Keratinocyte (primary cell): Measurements from ENCODE around the gene TRIP12. TPM values are rescaled to one million over a fixed set of nuclear protein-coding genes. Genes with fewer than 3 reads are reported as not detected.

Source experiments
- DNase-seq: peaks from one replicate; pipeline ENCODE4 v3.0.0-alpha.2; 2011; ENCODE audit warnings: low read depth, missing footprints, low spot score
- FAIRE-seq: peaks from 2 replicates; lab custom pipeline; 2011; peaks lifted over from hg19 to GRCh38; lab: Jason Lieb, UNC
- H2AFZ ChIP-seq: 2 replicates; pipeline ENCODE4 v1.6.0; 2012; ENCODE audit warnings: low read length, control low read depth, inconsistent platforms; ENCODE audit not compliant: control insufficient read depth
- H3K27ac ChIP-seq: 2 replicates; pipeline ENCODE4 v1.5.1; 2011; ENCODE audit warnings: low read length; ENCODE audit not compliant: control insufficient read depth, insufficient read depth
- H3K27me3 ChIP-seq: 3 replicates; pipeline ENCODE4 v1.6.0; 2011; ENCODE audit warnings: low read length; ENCODE audit not compliant: control insufficient read depth, insufficient read depth; ENCODE audit errors: extremely low read depth
- H3K36me3 ChIP-seq, 2 experiments: 2 replicates in 1 of 2; 3 replicates in 1 of 2; pipeline ENCODE4 v1.5.1; 2011; ENCODE audit warnings: low read length in 2 of 2, mild to moderate bottlenecking in 1 of 2; ENCODE audit not compliant: control insufficient read depth in 2 of 2, insufficient read depth in 2 of 2; ENCODE audit errors: extremely low read depth in 1 of 2
- H3K4me1 ChIP-seq: 3 replicates; pipeline ENCODE4 v1.5.1; 2011; ENCODE audit warnings: low read length; ENCODE audit not compliant: control insufficient read depth, insufficient read depth; ENCODE audit errors: extremely low read depth
- H3K4me2 ChIP-seq: 3 replicates; pipeline ENCODE4 v1.6.0; 2011; ENCODE audit warnings: low read depth, low read length; ENCODE audit not compliant: control insufficient read depth, insufficient read depth; ENCODE audit errors: extremely low read depth
- H3K4me3 ChIP-seq, 3 experiments: fragments of 200-600 bp in 1 of 3; sonication (generic) in 1 of 3; 2 replicates in 2 of 3; 3 replicates in 1 of 3; pipeline ENCODE4 v1.5.1; 2011 to 2016; ENCODE audit warnings: low read length in 3 of 3, mild to moderate bottlenecking in 3 of 3, control low read depth in 2 of 3, inconsistent platforms in 1 of 3, low read depth in 1 of 3, mixed read lengths in 1 of 3, mixed run types in 1 of 3, moderate library complexity in 1 of 3; ENCODE audit not compliant: control insufficient read depth in 2 of 3, insufficient read depth in 2 of 3; ENCODE audit errors: extremely low read depth in 1 of 3
- H3K79me2 ChIP-seq: 2 replicates; pipeline ENCODE4 v1.6.0; 2012; ENCODE audit warnings: low read length; ENCODE audit not compliant: control insufficient read depth, insufficient read depth
- H3K9ac ChIP-seq: 3 replicates; pipeline ENCODE4 v1.6.0; 2011; ENCODE audit warnings: low read length; ENCODE audit not compliant: control insufficient read depth, insufficient read depth; ENCODE audit errors: extremely low read depth
- H3K9me1 ChIP-seq: 3 replicates; pipeline ENCODE4 v1.6.0; 2011; ENCODE audit warnings: low read length; ENCODE audit not compliant: control insufficient read depth, insufficient read depth; ENCODE audit errors: extremely low read depth
- H3K9me3 ChIP-seq: 2 replicates; pipeline ENCODE4 v1.5.1; 2012; ENCODE audit warnings: low read depth, low read length; ENCODE audit not compliant: control insufficient read depth
- H4K20me1 ChIP-seq: 3 replicates; pipeline ENCODE4 v1.6.0; 2011; ENCODE audit warnings: low read length; ENCODE audit not compliant: control insufficient read depth, insufficient read depth; ENCODE audit errors: extremely low read depth
- EZH2 ChIP-seq: IDR thresholded peaks from one replicate; pipeline ENCODE4 v1.6.1; 2012; ENCODE audit warnings: inconsistent platforms, mild to moderate bottlenecking, low read length, moderate library complexity
- dilution Hi-C: fragments of 300-500 bp; cut with MboI; formaldehyde crosslinking; loops from one replicate; pipeline ENCODE4 v1.7.0; 2020; ENCODE audit warnings: low sequenced_read_pairs; ENCODE audit not compliant: extremely low pct_ligation_motif_present
- polyA plus RNA-seq, 5 experiments: library from polyadenylated mRNA; depleted of rRNA in 3 of 5; stranded (reverse) in 3 of 5; stranded (forward) in 1 of 5; unstranded in 1 of 5; fragments of >200 nt; gene quantifications; 1 replicate in 1 of 5; 2 replicates in 3 of 5; 3 replicates in 1 of 5; pipeline versions ENCODE4 v1.2.1 to v1.2.3, GENCODE V29; 2011 to 2012; ENCODE audit warnings: missing spikeins in 2 of 5, low read depth in 1 of 5, low replicate concordance in 1 of 5
- TF ChIP-seq, protein P1 (sequence below), 3 experiments: IDR thresholded peaks in 1 of 3; conservative IDR thresholded peaks in 1 of 3; optimal IDR thresholded peaks in 1 of 3; 2 replicates in 2 of 3; 3 replicates in 1 of 3; pipeline versions ENCODE3 to v1.5.1; 2011; ENCODE audit warnings: low read length in 3 of 3, mild to moderate bottlenecking in 3 of 3, moderate library complexity in 2 of 3, control low read depth in 1 of 3, inconsistent platforms in 1 of 3; ENCODE audit not compliant: insufficient read depth in 2 of 3; ENCODE audit errors: extremely low read depth in 1 of 3

TRIP12 gene
- polyA plus RNA-seq, 1 donor (not counting 4 experiments of a cell fraction or from before 2014, with no cell fraction given), result 123 TPM

DNA sequence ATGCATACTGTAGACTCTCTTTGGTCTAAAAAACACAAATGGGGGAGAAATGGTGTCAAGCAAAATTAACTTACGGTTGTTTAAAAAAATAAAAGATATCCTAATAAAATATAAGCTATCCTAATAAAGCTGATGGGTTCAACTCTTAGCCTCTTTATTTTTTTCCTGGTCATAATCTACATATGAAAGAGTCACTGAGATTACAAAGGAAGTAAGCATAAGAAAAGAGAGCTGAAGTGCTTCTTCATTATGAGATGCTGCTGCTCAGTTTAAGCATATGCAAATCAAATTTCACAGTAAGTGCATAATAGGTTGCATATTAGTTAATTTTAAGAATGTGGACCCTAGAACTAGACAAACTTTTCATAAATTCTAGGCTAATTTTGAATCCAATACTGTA is 147.6 kb downstream of the TRIP12 start:
- Histone ChIP-seq H3K27me3 (no peaks in the 10 kb centered on the region), H3K4me2 (no peak overlapping the region), H3K4me3 (no peak overlapping the region), H3K4me1 (no peaks in the 10 kb centered on the region), H3K9ac (no peak overlapping the region), H3K9me3 (no peaks in the 10 kb centered on the region), H3K9me1 (no peaks in the 10 kb centered on the region), H4K20me1 (no peaks in the 10 kb centered on the region), H3K27ac (no peak overlapping the region), H2AFZ (no peak overlapping the region), H3K36me3 (peaks cover 13 to 23% of the 10 kb centered on the region in 2 experiments), H3K79me2 (peaks cover 2% of the 10 kb centered on the region)
- DNase-seq, result no peak
- FAIRE-seq, result no peak
- TF ChIP-seq EZH2, result no peak
- TF ChIP-seq, protein P1, sequence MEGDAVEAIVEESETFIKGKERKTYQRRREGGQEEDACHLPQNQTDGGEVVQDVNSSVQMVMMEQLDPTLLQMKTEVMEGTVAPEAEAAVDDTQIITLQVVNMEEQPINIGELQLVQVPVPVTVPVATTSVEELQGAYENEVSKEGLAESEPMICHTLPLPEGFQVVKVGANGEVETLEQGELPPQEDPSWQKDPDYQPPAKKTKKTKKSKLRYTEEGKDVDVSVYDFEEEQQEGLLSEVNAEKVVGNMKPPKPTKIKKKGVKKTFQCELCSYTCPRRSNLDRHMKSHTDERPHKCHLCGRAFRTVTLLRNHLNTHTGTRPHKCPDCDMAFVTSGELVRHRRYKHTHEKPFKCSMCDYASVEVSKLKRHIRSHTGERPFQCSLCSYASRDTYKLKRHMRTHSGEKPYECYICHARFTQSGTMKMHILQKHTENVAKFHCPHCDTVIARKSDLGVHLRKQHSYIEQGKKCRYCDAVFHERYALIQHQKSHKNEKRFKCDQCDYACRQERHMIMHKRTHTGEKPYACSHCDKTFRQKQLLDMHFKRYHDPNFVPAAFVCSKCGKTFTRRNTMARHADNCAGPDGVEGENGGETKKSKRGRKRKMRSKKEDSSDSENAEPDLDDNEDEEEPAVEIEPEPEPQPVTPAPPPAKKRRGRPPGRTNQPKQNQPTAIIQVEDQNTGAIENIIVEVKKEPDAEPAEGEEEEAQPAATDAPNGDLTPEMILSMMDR (optimal IDR thresholded peaks at IDR 0.05 in 1 of 3, IDR thresholded peaks at IDR 0.05 in 1 of 3, conservative IDR thresholded peaks at IDR 0.05 in 1 of 3; ENCODE audit: extremely low read depth in 1 of 3, insufficient read depth in 2 of 3, low read length in 3 of 3), result no peak
- dilution Hi-C loops, result no loop called here

DNA sequence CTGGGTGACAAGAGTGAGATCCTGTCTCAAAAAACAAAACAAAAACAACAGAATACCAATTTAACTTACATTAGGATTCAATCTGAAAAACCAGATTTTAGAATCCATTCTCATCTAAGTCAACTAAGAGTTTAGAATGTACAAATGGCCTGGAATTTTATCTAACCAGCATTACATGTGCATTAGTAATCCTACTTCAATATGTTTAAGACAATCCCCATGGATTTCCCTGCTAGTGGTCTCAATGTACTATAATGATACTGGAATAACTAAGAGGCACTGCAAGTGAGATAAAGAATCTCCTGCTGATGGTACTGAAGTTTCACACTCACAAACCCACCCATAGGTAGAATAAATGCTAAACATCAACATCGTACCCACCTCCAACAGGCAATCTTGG is 153.6 kb downstream of the TRIP12 start:
- peaks cover 11 to 31% of the 10 kb centered on the region in 2 experiments for H3K36me3 ChIP-seq
- FAIRE-seq, result no peak
- dilution Hi-C loops, result no loop called here
- H3K79me2 ChIP-seq, result no peaks in the 10 kb centered on the region
- no peak overlapping the region for H2AFZ ChIP-seq
- H4K20me1 ChIP-seq, result no peaks in the 10 kb centered on the region
- H3K9me1 ChIP-seq, result no peaks in the 10 kb centered on the region
- H3K27ac ChIP-seq, result no peak overlapping the region
- H3K4me2 ChIP-seq, result no peak overlapping the region
- H3K27me3 ChIP-seq, result no peaks in the 10 kb centered on the region
- no peak for DNase-seq
- no peaks in the 10 kb centered on the region for H3K9me3 ChIP-seq
- TF ChIP-seq, protein P1 (optimal IDR thresholded peaks at IDR 0.05 in 1 of 3, IDR thresholded peaks at IDR 0.05 in 1 of 3, conservative IDR thresholded peaks at IDR 0.05 in 1 of 3; ENCODE audit: extremely low read depth in 1 of 3, insufficient read depth in 2 of 3, low read length in 3 of 3), result no peak
- no peak for TF ChIP-seq EZH2
- no peaks in the 10 kb centered on the region for H3K4me1 ChIP-seq
- no peak overlapping the region for H3K9ac ChIP-seq
- no peak overlapping the region for H3K4me3 ChIP-seq
